Natural killer cell treated with Interleukin-12 subunit alpha and Interleukin-12 subunit beta and Interleukin-15 and Interleukin-18, amount 100 ng/mL, for 72 hours (primary cell): Measurements from ENCODE around the gene GSTCD. TPM values are rescaled to one million over a fixed set of nuclear protein-coding genes. Genes with fewer than 3 reads are reported as not detected.
"Not testable (repeated sequence)": the region's sequence is repeated elsewhere in the genome, so short reads cannot be mapped to it uniquely, and the experiment has no call there.

Experiments
- ATAC-seq, 2 donors: fragments of 150-1000 bp; cut with Tn5 transposase in 1 of 2; sonication (Bioruptor Pico), chemical (Tn5 transposase) in 1 of 2; 2 replicates each; pipeline ENCODE4 v1.10.0; 2021
- DNase-seq: peaks from one replicate; pipeline ENCODE4 v3.0.0; 2022; ENCODE audit warnings: low spot score
- H3K27ac Mint-ChIP-seq, 2 donors: 1 replicate in 1 of 2; 2 replicates in 1 of 2; pipeline ENCODE4 v1.8.0; 2022; ENCODE audit warnings: mixed read lengths in 2 of 2, mild to moderate bottlenecking in 1 of 2, moderate library complexity in 1 of 2
- H3K27me3 Mint-ChIP-seq, 2 donors: 1 replicate in 1 of 2; 2 replicates in 1 of 2; pipeline ENCODE4 v1.8.0; 2022; ENCODE audit warnings: mixed read lengths in 2 of 2
- H3K36me3 Mint-ChIP-seq: one replicate; pipeline ENCODE4 v1.8.0; 2022; ENCODE audit warnings: mixed read lengths
- H3K4me1 Mint-ChIP-seq, 2 donors: 1 replicate in 1 of 2; 2 replicates in 1 of 2; pipeline ENCODE4 v1.8.0; 2022; ENCODE audit warnings: low read depth in 2 of 2, mixed read lengths in 2 of 2, mild to moderate bottlenecking in 1 of 2
- H3K4me3 Mint-ChIP-seq: one replicate; pipeline ENCODE4 v1.8.0; 2022; ENCODE audit warnings: mixed read lengths
- H3K9me3 Mint-ChIP-seq: 2 replicates; pipeline ENCODE4 v1.8.0; 2022; ENCODE audit warnings: mixed read lengths
- total RNA-seq, 2 donors: library from RNA; stranded (reverse); gene quantifications; one replicate each; pipeline ENCODE4 v1.2.3, GENCODE V29; 2022

The GSTCD gene
- total RNA-seq, 2 donors from 2014 or later = 17.1 to 24.8 TPM

DNA sequence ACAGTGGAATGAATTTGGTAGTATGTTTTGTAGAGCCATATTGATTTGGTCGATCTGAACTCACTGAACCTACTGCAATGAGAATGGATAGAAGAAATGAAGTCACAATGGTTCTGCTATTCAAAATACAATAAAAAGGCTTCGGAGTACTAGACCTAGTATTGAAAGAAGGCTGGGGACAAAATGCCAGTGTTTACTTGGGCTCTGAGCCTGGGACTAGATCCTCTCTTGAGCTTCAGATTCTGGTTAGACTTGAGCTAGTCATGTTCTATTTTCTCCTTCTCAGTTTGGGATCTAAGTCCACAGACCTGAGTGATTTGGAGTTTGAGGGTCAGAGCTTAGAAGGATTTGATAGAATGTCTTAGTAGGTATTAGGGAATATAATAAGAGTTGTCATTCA lies 10.0 kb upstream of the GSTCD start:
- Mint-ChIP-seq H3K27me3 (no peaks in the 10 kb centered on the region), H3K9me3 (no peaks in the 10 kb centered on the region), H3K4me3 (no peak overlapping the region), H3K4me1 (peaks cover 5 to 7% of the 10 kb centered on the region in 2 donors), H3K27ac (no peak overlapping the region), H3K36me3 (peaks cover 6% of the 10 kb centered on the region)
- DNase-seq (no peak), ATAC-seq (no peak)

GRCh38 chr4:105707782-105708180 lies 803 bp upstream of the GSTCD start:
- H3K9me3 Mint-ChIP-seq = no peaks in the 10 kb centered on the region
- DNase-seq (no peak), ATAC-seq (no peak)
- peak overlapping the region; percentile 77 to 90 for H3K27ac Mint-ChIP-seq
- H3K27me3 Mint-ChIP-seq = no peaks in the 10 kb centered on the region
- H3K4me3 Mint-ChIP-seq = peak overlapping the region; percentile 92
- peaks cover 20 to 34% of the 10 kb centered on the region in 2 donors for H3K4me1 Mint-ChIP-seq
- peaks cover 6% of the 10 kb centered on the region for H3K36me3 Mint-ChIP-seq

DNA sequence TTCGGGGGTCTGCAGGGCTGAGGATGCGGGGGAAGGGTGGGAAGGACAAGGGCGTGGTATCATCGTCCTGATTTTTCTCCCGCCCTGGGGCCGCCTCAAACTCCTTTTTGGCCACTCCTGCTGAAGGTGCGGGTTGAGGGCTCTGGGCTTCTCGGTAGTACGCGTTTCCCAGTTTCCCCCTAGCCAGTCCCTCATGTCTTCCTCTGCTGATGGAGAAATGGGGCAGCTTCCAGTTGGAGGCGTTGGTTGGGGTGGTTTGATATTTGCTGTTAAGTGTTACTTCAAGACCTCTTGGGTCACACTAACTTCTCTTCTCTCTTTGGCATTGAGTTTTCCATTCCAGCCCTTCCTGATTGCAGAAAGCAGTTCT lies 482 bp downstream of the GSTCD start:
- H3K27ac Mint-ChIP-seq = peak overlapping the region; percentile 77 to 90
- ATAC-seq (peak; percentile 37 to 56), DNase-seq (no peak)
- no peaks in the 10 kb centered on the region for H3K9me3 Mint-ChIP-seq
- peak overlapping the region; percentile 92 for H3K4me3 Mint-ChIP-seq
- peaks cover 6% of the 10 kb centered on the region for H3K36me3 Mint-ChIP-seq
- no peaks in the 10 kb centered on the region for H3K27me3 Mint-ChIP-seq
- H3K4me1 Mint-ChIP-seq = peaks cover 20 to 35% of the 10 kb centered on the region in 2 donors

DNA sequence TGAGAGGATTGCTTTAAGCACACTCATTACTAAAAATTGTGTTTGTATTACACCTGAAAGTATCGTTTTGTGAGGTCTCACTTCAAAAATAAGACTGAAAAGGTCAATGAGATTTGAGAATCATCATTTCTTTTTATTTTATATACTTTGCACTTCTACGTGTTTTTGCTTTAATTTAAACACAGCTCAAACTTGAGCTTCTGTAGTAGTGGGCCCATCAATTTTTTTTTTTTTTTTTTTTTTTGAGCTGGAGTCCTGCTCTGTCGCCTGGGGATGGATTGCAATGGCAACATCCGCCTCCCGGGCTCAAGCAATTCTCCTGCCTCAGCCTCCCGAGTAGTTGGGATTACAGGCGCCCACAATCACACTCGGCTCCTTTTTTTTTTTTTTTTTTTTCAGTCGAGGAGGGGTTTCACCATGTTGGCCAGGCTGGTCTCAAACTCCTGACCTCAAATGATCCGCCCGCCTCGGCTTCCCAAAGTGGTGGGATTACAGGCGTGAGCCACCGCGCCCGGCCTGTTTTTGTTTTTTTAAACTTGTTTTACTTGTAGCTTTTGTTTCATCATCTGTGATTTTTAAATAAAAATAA lies 1.5 kb downstream of the GSTCD start:
- Mint-ChIP-seq H3K4me3 (peak overlapping the region; percentile 92), H3K27me3 (no peaks in the 10 kb centered on the region), H3K9me3 (no peaks in the 10 kb centered on the region), H3K36me3 (peaks cover 6% of the 10 kb centered on the region), H3K27ac (peak overlapping the region in 1 of 2 donors; percentile 77), H3K4me1 (peaks cover 20 to 35% of the 10 kb centered on the region in 2 donors)
- ATAC-seq (no peak), DNase-seq (no peak)

DNA sequence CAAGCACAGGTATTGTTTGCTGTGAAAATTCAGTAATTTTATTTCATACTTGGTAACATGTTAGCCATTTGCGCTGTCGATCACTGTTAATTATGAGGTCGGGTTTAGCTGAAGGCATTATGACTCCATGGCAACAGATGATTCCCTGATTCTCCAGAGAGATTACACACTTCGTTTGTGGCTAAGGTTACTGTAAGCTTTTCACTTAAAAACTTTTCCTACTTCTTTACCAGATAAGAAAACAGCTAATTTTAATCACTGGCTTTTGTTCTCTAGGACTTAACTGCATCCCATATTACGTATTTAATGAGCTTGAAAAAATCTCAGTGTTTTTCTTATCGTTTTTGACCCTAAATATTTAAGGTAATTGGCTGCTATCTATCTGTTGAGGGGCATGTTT lies 2.1 kb downstream of the GSTCD start:
- no peak overlapping the region for H3K27ac Mint-ChIP-seq
- no peaks in the 10 kb centered on the region for H3K27me3 Mint-ChIP-seq
- DNase-seq (no peak), ATAC-seq (no peak)
- no peaks in the 10 kb centered on the region for H3K9me3 Mint-ChIP-seq
- no peak overlapping the region for H3K4me3 Mint-ChIP-seq
- peaks cover 17 to 33% of the 10 kb centered on the region in 2 donors for H3K4me1 Mint-ChIP-seq
- H3K36me3 Mint-ChIP-seq = peaks cover 6% of the 10 kb centered on the region

GRCh38 chr4:105712766-105713165 lies 4.2 kb downstream of the GSTCD start:
- H3K4me3 Mint-ChIP-seq = no peak overlapping the region
- H3K9me3 Mint-ChIP-seq = no peaks in the 10 kb centered on the region
- H3K4me1 Mint-ChIP-seq = peaks cover 1 to 14% of the 10 kb centered on the region in 2 donors
- peaks cover 6% of the 10 kb centered on the region for H3K36me3 Mint-ChIP-seq
- H3K27me3 Mint-ChIP-seq = no peaks in the 10 kb centered on the region
- H3K27ac Mint-ChIP-seq = no peak overlapping the region
- ATAC-seq = no peak
- no peak for DNase-seq

DNA sequence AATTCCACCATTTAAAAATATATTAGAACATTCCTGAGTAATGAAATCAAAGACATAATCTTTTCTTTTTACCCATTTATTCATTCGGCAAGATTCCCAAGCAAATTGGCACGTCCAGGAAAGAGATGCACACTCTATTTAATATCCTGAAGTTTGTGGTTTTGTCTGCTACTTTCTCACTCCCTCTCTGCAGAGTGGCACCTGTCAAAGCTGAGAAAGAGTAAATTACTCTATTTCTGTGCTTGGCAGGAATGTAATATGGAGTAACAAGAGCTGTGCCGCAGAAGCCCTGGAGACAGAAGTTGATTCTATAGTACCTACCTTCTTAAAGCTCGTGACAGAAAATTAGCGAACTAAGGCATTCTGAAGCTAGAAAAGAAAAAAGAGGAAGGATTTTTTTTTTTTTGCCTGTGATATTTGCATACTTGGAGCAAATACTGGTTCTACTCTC lies 5.5 kb downstream of the GSTCD start:
- Mint-ChIP-seq H3K27ac (no peak overlapping the region), H3K4me3 (no peak overlapping the region), H3K36me3 (peaks cover 5% of the 10 kb centered on the region), H3K27me3 (no peaks in the 10 kb centered on the region), H3K4me1 (peaks cover 0 to 11% of the 10 kb centered on the region in 2 donors), H3K9me3 (no peaks in the 10 kb centered on the region)
- ATAC-seq = no peak
- DNase-seq = no peak

- no peak overlapping the region for H3K27ac Mint-ChIP-seq
Measured at GRCh38 chr4:105714932-105715331, 6.3 kb downstream of the GSTCD start.

GRCh38 chr4:105715692-105716278 lies 7.2 kb downstream of the GSTCD start:
- no peaks in the 10 kb centered on the region for H3K36me3 Mint-ChIP-seq
- H3K4me1 Mint-ChIP-seq = peaks cover 0 to 5% of the 10 kb centered on the region in 2 donors
- ATAC-seq (no peak), DNase-seq (no peak)
- no peaks in the 10 kb centered on the region for H3K27me3 Mint-ChIP-seq
- no peak overlapping the region for H3K4me3 Mint-ChIP-seq
- no peak overlapping the region for H3K27ac Mint-ChIP-seq
- no peaks in the 10 kb centered on the region for H3K9me3 Mint-ChIP-seq

More at GRCh38 chr4:105714932-105715331, 6.3 kb downstream of the GSTCD start:
- Mint-ChIP-seq H3K9me3 (no peaks in the 10 kb centered on the region), H3K36me3 (no peaks in the 10 kb centered on the region), H3K4me1 (peaks cover 0 to 5% of the 10 kb centered on the region in 2 donors), H3K27me3 (no peaks in the 10 kb centered on the region), H3K4me3 (no peak overlapping the region)
- DNase-seq (no peak), ATAC-seq (no peak)

DNA sequence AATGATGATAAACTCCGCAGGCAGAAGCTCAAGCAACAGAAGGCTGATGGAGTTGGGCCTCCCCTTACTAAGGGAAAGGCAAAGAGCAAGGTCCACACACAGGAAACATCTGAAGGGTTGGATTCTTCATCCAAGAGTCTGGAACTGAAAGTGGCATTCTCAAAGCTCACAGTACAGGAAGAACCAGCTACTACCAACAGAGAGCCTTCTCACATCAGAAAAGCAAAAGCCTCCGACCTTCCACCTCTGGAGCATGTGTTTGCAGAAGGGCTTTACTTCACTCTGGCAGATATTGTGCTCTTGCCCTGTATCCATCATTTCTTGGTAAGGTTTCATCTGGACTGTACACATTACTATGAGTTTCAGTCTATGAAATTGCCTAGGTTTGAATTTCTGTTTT lies 10.6 kb downstream of the GSTCD start:
- Mint-ChIP-seq H3K9me3 (no peaks in the 10 kb centered on the region), H3K36me3 (no peaks in the 10 kb centered on the region), H3K4me1 (no peaks in the 10 kb centered on the region), H3K27ac (no peak overlapping the region), H3K4me3 (no peak overlapping the region), H3K27me3 (no peaks in the 10 kb centered on the region)
- no peak for DNase-seq
- ATAC-seq = no peak

DNA sequence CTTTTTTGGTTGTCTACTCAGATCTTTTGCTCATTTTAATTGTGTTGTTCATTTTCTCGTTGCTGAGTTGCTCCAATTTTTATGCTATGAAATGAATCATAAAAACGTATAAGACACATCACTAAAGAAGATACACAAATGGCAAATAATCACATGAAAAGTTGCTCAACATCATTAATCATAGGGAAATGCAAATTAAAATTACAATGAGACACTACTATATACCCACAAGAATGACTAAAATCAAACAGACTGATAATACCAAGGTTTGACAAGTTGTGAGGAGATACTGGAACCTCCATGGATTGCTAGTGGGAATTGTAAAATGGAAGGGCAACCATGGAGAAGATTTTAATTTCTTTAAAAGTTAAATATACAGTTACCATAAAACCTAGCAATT lies 17.0 kb downstream of the GSTCD start:
- H3K9me3 Mint-ChIP-seq = no peaks in the 10 kb centered on the region
- no peaks in the 10 kb centered on the region for H3K27me3 Mint-ChIP-seq
- H3K4me3 Mint-ChIP-seq = no peak overlapping the region
- no peaks in the 10 kb centered on the region for H3K4me1 Mint-ChIP-seq
- ATAC-seq = no peak
- peaks cover 14% of the 10 kb centered on the region for H3K36me3 Mint-ChIP-seq
- DNase-seq = no peak
- no peak overlapping the region for H3K27ac Mint-ChIP-seq

DNA sequence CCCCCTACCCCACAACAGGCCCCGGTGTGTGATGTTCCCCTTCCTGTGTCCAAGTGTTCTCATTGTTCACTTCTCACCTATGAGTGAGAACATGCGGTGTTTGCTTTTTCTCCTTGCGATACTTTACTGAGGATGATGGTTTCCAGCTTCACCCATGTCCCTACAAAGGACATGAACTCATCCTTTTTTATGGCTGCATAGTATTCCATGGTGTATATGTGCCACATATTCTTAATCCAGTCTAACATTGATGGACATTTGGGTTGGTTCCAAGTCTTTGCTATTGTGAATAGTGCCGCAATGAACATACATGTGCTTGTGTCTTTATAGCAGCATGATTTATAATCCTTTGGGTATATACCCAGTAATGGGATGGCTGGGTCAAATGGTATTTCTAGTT lies 21.3 kb downstream of the GSTCD start:
- H3K4me1 Mint-ChIP-seq, H3K9me3 Mint-ChIP-seq, H3K4me3 Mint-ChIP-seq, ATAC-seq, DNase-seq, H3K27me3 Mint-ChIP-seq, H3K27ac Mint-ChIP-seq: not testable (repeated sequence)
- H3K36me3 Mint-ChIP-seq = peaks cover 47% of the 10 kb centered on the region

- H3K4me3 Mint-ChIP-seq, H3K27ac Mint-ChIP-seq, DNase-seq, ATAC-seq, H3K4me1 Mint-ChIP-seq, H3K27me3 Mint-ChIP-seq: not testable (repeated sequence)
- Mint-ChIP-seq H3K9me3 (peaks cover 14% of the 10 kb centered on the region), H3K36me3 (peaks cover 66% of the 10 kb centered on the region)
Measured at GRCh38 chr4:105735217-105735616, 26.6 kb downstream of the GSTCD start.

DNA sequence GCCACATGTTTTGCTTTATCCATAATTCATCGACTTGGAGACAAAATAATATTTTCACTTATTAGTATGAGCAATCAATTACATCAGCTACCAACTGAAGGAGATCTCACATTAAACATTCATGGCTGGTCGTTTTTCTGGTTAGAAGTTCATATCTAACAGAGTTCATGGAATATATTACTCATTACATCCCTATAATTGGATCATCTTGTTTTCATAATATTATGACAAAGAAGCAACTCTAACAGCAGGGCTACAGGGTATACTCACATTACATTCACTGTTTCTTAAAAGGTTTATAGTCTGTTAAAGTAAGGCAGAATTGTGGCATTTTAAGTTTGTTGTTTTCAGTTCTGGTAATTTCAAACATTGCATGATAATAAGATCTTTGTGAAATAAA lies 33.0 kb downstream of the GSTCD start:
- no peak for ATAC-seq
- no peak for DNase-seq
- Mint-ChIP-seq H3K36me3 (peaks cover 29% of the 10 kb centered on the region), H3K27me3 (no peaks in the 10 kb centered on the region), H3K4me1 (no peaks in the 10 kb centered on the region), H3K9me3 (peaks cover 6% of the 10 kb centered on the region), H3K27ac (no peak overlapping the region), H3K4me3 (no peak overlapping the region)

DNA sequence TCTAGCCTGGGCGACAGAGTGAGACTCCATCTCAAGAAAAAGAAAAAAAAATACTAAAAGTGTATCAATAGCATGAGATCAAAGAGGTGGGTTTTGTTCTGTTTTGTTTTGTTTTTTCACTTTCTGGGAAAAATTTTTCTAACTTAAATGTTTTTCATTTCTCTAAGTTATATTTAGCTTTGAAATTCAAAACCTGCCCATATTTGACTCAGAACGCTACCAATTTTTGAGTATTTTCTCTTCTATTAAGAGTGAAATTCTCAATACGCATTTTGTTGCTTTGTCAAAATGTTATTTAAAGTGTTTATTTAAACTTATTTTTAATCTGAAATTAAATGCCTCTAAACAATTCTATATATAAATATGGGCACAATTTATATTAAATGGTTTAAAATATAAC lies 39.6 kb downstream of the GSTCD start:
- H3K9me3 Mint-ChIP-seq = no peaks in the 10 kb centered on the region
- no peaks in the 10 kb centered on the region for H3K4me1 Mint-ChIP-seq
- H3K27me3 Mint-ChIP-seq = no peaks in the 10 kb centered on the region
- H3K4me3 Mint-ChIP-seq = no peak overlapping the region
- DNase-seq = no peak
- no peak for ATAC-seq
- no peak overlapping the region for H3K27ac Mint-ChIP-seq
- H3K36me3 Mint-ChIP-seq = no peaks in the 10 kb centered on the region
